Body of pancreas (tissue), 4 donors: ENCODE results near the gene GGTLC1.

Experiments used
- CTCF ChIP-seq, 7 experiments: fragments of 450-650 bp in 4 of 7; fragments of 200-600 bp in 3 of 7; sonication (generic) in 3 of 7; IDR thresholded peaks; one replicate each; pipeline ENCODE4 v1.5.1; 2016 to 2019; ENCODE audit warnings: antibody characterized with exemption in 7 of 7
- POLR2A ChIP-seq, 3 donors: fragments of 450-650 bp; IDR thresholded peaks; one replicate each; pipeline ENCODE4 v1.6.1; 2016; ENCODE audit warnings: antibody characterized with exemption in 3 of 3, mild to moderate bottlenecking in 2 of 3

- TF ChIP-seq POLR2A (IDR thresholded peaks at IDR 0.05) (no peak), CTCF (IDR thresholded peaks at IDR 0.05) (no peak)
These were observed 13.3 kb upstream of the GGTLC1 start for GRCh38 chr20:24001712-24002405.
